Measurements from ENCODE around the gene NOD2. TPM values are rescaled to one million over a fixed set of nuclear protein-coding genes. Genes with fewer than 3 reads are reported as not detected.

NOD2 gene
- total RNA-seq, 3 donors from 2014 or later (not counting 1 experiment from before 2014, with no cell fraction given), result 2.8 to 8.6 (median 2.9) TPM

- H3K9me3 Mint-ChIP-seq, result peaks cover 3 to 9% of the 10 kb centered on the region in 2 donors
- H3K4me3 Mint-ChIP-seq, result no peak overlapping the region
- H3K4me1 Mint-ChIP-seq, result peaks cover 13 to 14% of the 10 kb centered on the region in 2 donors
- no peak overlapping the region for H3K4me3 ChIP-seq (ENCODE audit: low read length)
- 85% methylated on average over 3 of the region's 3 CpGs for WGBS (ENCODE audit: insufficient coverage)
- H3K27ac Mint-ChIP-seq, result no peak overlapping the region
- no peaks in the 10 kb centered on the region for H3K36me3 ChIP-seq (ENCODE audit: control insufficient read depth, insufficient read depth, low read length)
- TF ChIP-seq CTCF (IDR thresholded peaks at IDR 0.05), result no peak
- H3K27me3 Mint-ChIP-seq (ENCODE audit: low read depth in 2 of 2), result peaks cover 0 to 5% of the 10 kb centered on the region in 2 donors
- H3K36me3 Mint-ChIP-seq, result peaks cover 17% of the 10 kb centered on the region
- no peaks in the 10 kb centered on the region for H3K27me3 ChIP-seq (ENCODE audit: control insufficient read depth, insufficient read depth, low read length)
- H3K4me1 ChIP-seq (ENCODE audit: control insufficient read depth, insufficient read depth, low read length), result peaks cover 25% of the 10 kb centered on the region
- ATAC-seq (no peak), DNase-seq (no peak)
- H3K27ac ChIP-seq (ENCODE audit: low read length), result no peak overlapping the region
- intact Hi-C loops (cut with micrococcal nuclease), result no loop called here
- H3K9me3 ChIP-seq (ENCODE audit: control insufficient read depth, insufficient read depth, low read length), result peaks cover 11% of the 10 kb centered on the region
Measured at GRCh38 chr16:50706250-50706649, 12.8 kb downstream of the NOD2 start.

- H3K36me3 Mint-ChIP-seq, result peaks cover 17% of the 10 kb centered on the region
- H3K27me3 ChIP-seq (ENCODE audit: control insufficient read depth, insufficient read depth, low read length), result no peaks in the 10 kb centered on the region
- intact Hi-C loops (cut with micrococcal nuclease), result no loop called here
- peaks cover 3 to 9% of the 10 kb centered on the region in 2 donors for H3K9me3 Mint-ChIP-seq
- 87% methylated on average over 10 of the region's 10 CpGs for WGBS (ENCODE audit: insufficient coverage)
- no peak overlapping the region for H3K4me3 ChIP-seq (ENCODE audit: low read length)
- ATAC-seq (no peak), DNase-seq (peak in 1 of 2 donors; percentile 46)
- peaks cover 11% of the 10 kb centered on the region for H3K9me3 ChIP-seq (ENCODE audit: control insufficient read depth, insufficient read depth, low read length)
- H3K27ac Mint-ChIP-seq, result no peak overlapping the region
- H3K27me3 Mint-ChIP-seq (ENCODE audit: low read depth in 2 of 2), result peaks cover 0 to 5% of the 10 kb centered on the region in 2 donors
- no peak for TF ChIP-seq CTCF (IDR thresholded peaks at IDR 0.05)
- peaks cover 4% of the 10 kb centered on the region for H3K36me3 ChIP-seq (ENCODE audit: control insufficient read depth, insufficient read depth, low read length)
- peaks cover 22% of the 10 kb centered on the region for H3K4me1 ChIP-seq (ENCODE audit: control insufficient read depth, insufficient read depth, low read length)
- no peak overlapping the region for H3K4me3 Mint-ChIP-seq
- no peak overlapping the region for H3K27ac ChIP-seq (ENCODE audit: low read length)
- H3K4me1 Mint-ChIP-seq, result peaks cover 5 to 7% of the 10 kb centered on the region in 2 donors
Measured at GRCh38 chr16:50708373-50709060, 15.1 kb downstream of the NOD2 start.

DNA sequence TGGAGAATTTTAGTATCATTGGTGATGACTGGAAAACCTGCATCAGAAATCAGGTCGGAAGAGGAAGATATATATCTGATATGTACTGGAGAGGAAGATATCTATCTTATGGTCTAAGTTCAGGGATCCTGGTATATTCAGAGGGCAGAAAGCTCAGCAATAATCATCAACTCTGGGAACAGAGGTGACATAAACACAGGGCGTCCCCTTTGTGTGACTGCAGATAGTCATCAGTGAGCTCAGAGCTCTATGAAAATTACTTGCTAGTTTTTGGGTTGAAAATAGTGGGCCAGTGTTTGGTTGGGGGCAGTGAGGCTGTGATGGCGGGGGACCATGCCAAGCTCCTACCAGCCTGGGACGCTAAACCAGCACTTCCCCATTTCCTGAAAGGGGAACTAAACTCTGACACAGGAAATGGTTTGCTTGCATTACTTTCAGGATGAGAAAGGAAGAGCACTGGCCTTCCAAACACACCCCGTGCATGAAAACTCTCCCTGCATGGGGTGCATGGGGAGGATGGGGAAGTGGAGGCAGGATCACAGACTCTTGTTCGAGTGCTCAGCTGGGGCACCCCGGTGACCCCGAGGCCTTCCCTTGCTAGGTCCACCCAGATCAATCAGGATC lies 15.8 kb downstream of the NOD2 start:
- ATAC-seq, result peak in 2 of 3 donors; percentile 24 to 56
- Mint-ChIP-seq H3K4me1 (peaks cover 5 to 7% of the 10 kb centered on the region in 2 donors), H3K27ac (no peak overlapping the region), H3K9me3 (peaks cover 3 to 5% of the 10 kb centered on the region in 2 donors), H3K36me3 (peaks cover 15% of the 10 kb centered on the region), H3K27me3 (ENCODE audit: low read depth in 2 of 2) (peaks cover 0 to 5% of the 10 kb centered on the region in 2 donors), H3K4me3 (no peak overlapping the region)
- no peak for DNase-seq
- Histone ChIP-seq H3K27me3 (ENCODE audit: control insufficient read depth, insufficient read depth, low read length) (no peaks in the 10 kb centered on the region), H3K36me3 (ENCODE audit: control insufficient read depth, insufficient read depth, low read length) (peaks cover 4% of the 10 kb centered on the region), H3K4me1 (ENCODE audit: control insufficient read depth, insufficient read depth, low read length) (peaks cover 24% of the 10 kb centered on the region), H3K27ac (ENCODE audit: low read length) (no peak overlapping the region), H3K4me3 (ENCODE audit: low read length) (no peak overlapping the region), H3K9me3 (ENCODE audit: control insufficient read depth, insufficient read depth, low read length) (peaks cover 4% of the 10 kb centered on the region)
- intact Hi-C loops (cut with micrococcal nuclease), result no loop called here
- TF ChIP-seq CTCF (IDR thresholded peaks at IDR 0.05), result no peak
- 40% methylated on average over 8 of the region's 8 CpGs for WGBS (ENCODE audit: insufficient coverage)

Measured in natural killer cell (primary cell).